NCI-H1105 (cell line): ENCODE results near the gene MARCHF2.

Experiments used
- DNase-seq: peaks from one replicate; lab custom pipeline; 2025; lab: John Stamatoyannopoulos, UW

The MARCHF2 gene

GRCh38 chr19:8387688-8388611 lies 25.2 kb upstream of the MARCHF2 start:
- no peak for DNase-seq

DNA sequence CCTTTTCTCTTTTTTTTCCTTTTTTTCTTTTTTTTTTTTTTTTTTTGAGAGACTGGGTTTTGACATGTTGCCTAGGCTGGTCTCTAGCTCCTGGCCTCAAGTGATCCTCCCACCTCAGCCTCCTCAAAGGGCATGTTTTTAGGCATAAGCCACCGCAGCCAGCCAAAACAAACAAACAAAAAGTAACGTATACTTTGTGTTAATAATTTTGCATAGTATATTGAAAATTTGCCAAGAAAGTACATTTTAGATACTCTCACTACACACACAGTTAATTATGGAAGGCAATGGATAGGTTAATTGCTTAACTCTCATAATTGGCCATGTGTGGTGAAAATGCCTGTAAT lies 24.5 kb upstream of the MARCHF2 start:
- no peak for DNase-seq

DNA sequence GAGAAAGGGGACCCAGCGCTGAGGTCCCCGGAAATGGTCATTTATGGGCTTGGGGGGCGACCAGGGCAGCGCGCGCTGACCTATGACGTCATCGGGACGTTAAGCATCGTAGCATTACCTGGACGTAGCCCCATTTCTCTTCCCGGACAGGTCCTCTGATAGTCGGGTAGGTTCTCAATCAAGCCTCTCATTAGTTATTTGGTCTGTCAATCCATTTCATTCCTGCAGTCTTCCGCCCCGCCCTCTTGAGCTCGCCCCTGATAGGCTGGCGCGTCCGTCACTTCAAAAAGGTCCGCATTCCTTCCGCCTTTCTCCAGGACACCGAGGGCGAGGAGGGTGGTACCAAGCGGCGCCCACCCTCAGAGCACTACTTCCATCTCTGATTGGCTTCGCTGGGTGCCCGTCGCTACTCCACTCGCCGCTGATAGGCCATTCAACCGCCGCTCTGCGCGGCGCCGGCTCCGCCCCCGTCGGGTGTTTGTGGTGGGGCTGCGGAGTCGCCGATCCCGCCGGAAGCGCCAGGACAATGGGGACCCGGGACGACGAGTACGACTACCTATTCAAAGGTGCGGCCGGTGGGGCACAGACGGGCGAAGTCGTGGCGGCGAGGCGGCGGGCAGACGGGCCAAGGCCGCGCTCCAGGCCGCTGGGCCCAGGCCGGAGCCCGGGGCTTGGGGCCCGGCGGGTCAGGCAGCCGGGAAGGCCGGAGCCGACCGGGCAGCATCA lies 23.1 kb upstream of the MARCHF2 start, which contains the start of gene RAB11B:
Gene RAB11B (plus strand): TSS at position 470 of the 726 bp plus-strand sequence. CDS start 57 bp downstream, at position 527.
- DNase-seq = peak; percentile 100

GRCh38 chr19:8390617-8390981 lies 22.5 kb upstream of the MARCHF2 start:
- DNase-seq = peak; percentile 88

DNA sequence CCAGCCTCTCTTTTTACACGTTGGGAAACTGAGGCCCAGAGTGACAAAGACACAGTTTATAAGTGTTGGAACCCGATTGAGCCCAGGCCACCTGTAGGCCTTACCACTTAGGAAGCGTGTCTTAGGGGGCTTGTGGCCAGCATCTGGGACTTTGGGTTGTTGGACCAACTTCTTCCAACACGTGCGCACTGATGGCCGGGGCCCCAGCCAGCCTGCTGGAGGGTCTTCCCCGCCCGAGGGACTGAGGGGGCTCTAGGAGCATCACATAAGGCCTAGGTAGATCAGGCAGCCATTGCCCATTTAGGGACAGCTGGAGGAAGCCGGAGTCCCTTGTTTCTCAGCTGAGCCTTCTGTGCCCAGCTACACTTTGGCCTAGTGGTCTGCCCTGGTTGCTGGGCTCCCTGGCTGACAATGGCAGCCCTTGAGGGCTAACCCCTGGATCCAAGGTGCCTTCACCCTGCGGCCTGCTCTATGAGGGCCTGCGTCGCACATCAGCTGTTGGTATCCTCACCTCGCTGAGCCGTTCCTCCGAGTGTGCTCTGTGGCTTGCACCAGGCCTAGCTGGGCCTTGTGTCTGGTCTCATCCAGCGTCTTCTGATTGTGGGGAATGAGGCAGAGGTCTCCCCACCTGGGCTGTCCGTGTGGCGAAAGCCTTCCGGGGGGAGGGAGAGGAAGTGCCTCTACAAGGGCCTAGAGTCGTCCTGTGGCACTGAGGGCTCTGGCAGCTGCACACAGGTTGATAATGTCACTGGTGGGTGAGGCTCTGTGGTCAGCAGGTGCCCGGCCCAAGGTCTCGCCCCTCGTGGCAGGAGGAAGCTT lies 21.7 kb upstream of the MARCHF2 start:
- no peak for DNase-seq

DNA sequence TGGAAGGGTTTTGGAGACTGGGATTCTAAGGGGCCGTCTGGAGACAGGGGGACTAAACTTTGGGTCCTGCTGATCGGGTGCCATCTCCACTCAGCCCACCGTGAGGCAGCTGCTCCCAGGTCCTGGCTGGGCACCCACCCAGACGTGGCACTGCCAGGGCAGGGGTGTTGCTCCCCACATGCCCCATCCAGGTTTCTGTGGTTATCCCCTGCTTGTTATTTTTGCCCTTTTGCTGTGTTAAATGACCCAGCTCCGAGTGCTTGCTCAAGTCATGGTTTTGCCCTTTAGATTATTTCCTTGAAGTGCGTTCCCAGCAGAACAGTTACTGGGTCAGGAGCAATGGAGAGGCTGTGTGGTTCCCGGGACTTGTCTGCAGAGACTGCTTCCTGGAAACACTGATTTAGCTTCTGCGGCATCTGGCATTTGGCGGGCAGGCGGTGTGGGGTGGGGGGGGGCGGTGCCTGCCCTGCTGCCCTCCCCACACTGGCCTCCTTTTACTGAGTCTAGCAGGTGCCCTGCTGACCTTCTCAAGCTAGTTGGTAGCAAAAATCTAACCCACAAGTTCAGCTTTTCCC lies 21.0 kb upstream of the MARCHF2 start:
- no peak for DNase-seq

DNA sequence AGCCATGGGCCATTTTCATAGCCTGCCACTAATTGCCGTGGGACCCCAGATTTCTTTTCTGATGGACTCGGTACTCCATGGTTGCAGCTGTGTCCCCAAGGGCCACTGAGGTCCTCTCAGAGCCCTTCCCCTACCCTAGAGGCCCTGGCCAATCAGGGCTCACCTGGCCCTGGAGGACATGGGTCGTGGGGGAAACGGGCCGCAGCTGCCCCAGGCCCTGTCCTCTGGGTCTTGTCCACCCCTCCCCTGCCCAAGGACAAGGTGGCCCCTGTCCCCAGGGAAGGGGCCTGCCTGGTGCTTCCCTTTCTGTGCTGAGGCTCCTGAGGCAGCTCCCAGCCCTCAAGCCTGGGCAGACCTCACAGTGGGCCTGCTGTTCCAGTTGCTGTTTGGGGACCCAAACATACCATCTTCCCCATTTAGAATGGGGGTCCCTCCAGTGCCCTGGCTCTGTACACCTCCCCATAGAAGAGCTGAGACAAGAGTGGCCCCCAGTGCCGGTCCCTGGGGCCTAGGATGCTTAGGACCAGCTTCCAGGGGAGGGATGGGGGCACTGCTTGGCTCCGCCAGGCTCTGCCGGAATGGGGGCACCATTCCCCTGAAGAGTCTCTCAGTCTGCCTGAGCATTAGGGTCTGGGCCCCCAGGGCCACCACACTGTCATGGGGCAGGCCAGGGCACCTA lies 19.8 kb upstream of the MARCHF2 start:
- DNase-seq = no peak

DNA sequence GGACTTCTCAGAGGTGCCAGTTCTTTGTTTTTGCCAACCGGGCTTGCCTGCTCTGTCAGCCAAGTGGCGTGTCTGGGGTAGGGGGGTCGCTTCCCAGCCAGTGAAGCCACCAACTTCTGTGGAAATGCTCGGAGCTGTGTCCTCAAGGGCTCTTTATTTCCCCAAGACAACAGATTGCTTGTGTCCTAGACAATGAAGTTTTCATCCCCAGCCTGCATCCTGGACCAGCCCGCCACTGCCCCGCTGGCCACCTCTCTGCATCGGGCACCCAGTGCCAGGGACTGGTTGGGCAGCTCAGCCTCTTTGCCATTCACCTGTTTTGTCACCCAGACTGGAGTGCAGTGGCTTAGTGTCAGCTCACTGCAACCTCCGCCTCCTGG lies 19.2 kb upstream of the MARCHF2 start:
- DNase-seq = no peak

DNA sequence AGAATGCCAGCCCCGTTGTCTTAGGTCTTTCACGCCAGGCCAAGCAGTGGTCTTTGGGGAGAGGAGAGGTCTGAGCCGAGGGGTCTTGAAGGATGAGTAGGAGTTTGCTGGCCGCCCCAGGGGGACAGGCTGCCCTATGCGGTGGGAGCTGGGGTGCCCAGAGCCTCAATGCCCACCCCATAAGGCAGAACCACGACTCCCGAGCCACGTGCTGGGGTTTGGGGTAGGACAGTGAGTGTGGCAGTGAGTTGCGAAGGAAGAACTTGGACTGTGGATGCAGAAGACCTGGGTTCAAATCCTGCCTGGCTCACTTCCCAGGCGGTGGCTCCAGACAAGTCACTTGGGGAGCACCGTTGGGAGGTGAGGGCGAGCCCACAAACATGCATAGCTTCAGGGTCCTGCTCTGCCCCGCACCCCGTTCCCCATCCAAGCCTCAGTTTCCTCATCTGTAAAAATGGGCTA lies 17.5 kb upstream of the MARCHF2 start:
- no peak for DNase-seq

GRCh38 chr19:8396185-8396562 lies 16.9 kb upstream of the MARCHF2 start:
- DNase-seq = no peak

- DNase-seq = no peak
Measured at GRCh38 chr19:8396563-8397203, 16.4 kb upstream of the MARCHF2 start.

DNA sequence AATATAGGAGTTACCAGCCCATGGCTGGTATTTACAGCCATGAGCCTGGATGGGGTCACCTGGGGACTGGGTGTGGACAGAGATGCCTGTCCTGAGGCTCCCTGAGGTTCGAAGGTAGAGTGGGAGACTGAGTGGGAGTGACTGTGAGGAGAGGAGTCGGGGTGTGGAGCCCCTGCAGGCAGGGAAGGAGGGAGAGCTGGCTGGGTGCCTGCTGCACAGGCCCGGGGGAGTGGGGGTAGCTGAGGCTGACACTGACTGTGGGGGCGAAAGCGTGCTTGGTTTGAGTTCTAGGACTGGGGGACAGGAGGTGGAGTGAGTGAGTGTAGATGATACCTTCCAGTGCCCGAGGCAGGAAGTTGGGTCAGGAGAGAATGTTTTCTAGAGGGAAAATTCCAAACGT lies 15.8 kb upstream of the MARCHF2 start:
- DNase-seq = no peak

DNA sequence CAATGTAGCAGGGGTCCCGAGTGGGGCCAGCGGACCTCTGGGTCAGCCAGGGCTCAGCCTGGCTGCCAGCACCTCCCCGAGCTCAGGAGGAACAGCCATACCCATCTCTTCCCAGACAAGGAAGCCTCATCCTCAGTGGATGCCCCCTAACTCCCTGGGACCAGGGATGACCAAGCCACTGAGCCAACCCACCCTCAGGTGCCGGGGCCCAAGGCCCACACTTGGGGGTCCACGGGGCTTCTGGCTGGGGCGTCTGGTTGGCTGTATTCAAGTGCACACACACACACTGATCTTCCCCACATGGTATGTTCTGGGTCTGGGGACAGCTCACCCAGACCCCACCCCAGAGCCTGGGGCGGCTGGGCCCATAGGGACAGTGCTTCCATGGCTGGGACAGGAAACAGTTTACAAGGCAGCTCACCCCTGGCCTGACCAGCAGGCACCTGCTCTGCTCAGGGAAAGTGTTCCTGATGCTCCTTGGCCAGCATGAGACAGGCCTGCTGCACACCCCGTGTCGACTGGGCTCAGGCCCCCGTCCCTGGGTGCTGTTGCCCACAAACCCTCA lies 15.3 kb upstream of the MARCHF2 start:
- DNase-seq = no peak

DNA sequence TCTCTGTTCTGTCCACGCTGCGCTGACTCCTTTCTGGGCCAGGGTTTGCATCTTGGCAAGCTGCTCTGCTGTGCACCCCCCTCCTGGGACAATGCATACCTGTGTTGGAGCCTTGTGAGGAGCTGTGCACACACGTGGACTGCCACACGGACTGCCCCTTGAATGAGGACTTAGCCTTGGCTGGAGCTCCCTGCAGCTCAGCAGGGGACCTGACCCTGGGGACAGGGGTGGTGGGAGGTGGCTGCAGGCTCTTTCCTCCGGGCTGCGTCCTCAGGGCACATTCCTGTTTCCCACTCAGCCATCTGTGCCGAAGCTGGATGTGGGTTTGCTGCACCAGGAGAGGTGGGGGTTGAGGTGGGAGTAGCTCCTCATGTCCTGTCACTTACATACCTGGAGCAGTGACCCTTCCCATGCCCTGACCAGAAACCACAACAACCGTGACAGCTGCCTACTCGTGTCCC lies 14.8 kb upstream of the MARCHF2 start:
- DNase-seq = no peak

GRCh38 chr19:8399681-8400188 lies 13.4 kb upstream of the MARCHF2 start:
- no peak for DNase-seq

GRCh38 chr19:8401981-8402411 lies 11.1 kb upstream of the MARCHF2 start:
- no peak for DNase-seq

DNA sequence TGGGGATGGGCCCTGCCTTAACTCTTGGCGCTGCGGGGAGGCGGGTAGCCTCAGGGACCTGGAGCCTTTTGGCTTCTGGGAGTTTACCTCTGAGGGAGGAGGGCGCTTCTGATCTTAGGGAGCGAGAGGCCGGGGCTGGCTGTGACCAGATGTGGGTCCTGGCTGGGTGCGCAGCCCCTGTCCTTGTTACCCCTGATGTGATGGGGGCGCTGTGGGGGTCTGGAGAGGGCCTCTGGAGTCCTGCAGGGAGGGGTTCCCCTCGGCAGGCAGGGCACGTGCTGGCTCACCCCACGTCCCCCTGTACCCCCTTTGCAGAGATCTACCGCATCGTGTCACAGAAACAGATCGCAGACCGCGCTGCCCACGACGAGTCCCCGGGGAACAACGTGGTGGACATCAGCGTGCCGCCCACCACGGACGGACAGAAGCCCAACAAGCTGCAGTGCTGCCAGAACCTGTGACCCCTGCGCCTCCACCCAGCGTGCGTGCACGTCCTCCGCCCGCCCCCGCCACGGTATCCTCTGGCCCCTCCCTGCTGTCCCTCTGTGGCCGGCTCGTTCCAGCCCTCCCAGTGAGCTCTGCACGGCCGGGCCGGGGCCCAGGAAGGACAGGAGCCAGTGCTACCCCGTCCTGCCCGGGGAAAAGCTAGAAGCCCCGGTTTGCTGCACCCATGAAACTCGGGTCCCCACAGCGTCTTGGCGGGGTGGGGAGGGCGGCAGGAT lies 9.8 kb upstream of the MARCHF2 start:
- DNase-seq = no peak

DNA sequence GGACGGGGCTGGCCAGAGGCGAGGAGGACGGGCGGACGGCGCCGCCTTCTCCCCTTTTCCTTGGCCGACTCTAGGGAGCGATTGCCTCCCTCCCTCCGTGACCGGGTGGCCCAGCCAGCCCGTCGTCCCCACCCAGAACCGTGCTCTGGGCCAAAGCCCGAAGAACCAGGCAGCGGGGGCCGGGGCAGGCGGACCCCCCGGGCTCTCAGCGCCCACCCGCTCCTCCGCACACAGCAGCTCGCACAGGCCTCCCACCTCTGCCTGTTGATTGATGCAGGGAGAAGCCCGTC lies 9.3 kb upstream of the MARCHF2 start:
- DNase-seq = no peak

DNA sequence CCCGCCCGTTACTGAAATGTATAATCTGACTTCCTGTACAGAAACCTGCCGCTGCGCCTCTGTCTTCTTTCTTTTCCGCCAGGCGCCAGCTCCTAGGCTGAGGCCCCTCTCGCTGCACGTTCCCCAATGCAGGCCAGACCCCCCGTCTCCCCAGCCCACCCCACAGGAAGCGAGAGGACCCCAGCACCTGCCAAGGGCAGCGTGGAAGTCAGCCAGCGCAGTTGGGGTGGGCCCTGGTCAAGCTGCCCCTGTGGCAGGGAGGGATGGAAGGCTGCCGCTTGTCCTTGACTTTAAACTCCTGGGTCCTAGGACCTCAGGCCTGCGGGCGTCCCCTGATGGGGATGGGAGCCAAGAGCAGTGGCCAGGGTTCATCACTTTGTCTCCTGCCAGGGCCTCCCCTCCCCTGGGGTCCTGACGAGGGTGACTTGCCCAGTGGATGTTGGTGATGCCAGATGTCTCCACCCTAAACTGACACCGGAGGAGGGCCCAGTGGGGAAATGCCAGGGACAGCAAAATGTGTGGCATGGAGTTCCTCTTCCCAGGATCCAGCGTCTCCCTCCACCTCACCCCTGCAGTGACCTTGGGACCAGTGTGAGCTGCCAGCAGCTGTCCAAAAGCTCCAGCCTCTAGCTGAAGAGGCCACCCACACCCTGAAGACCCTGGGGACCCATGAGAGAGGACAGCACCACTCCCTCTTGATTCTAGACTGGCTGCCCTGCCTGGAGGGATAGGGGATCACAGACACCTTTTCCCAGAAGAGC lies 8.5 kb upstream of the MARCHF2 start:
- DNase-seq = no peak
